ENCODE data around the gene FADS2.

FADS2 gene

DNA sequence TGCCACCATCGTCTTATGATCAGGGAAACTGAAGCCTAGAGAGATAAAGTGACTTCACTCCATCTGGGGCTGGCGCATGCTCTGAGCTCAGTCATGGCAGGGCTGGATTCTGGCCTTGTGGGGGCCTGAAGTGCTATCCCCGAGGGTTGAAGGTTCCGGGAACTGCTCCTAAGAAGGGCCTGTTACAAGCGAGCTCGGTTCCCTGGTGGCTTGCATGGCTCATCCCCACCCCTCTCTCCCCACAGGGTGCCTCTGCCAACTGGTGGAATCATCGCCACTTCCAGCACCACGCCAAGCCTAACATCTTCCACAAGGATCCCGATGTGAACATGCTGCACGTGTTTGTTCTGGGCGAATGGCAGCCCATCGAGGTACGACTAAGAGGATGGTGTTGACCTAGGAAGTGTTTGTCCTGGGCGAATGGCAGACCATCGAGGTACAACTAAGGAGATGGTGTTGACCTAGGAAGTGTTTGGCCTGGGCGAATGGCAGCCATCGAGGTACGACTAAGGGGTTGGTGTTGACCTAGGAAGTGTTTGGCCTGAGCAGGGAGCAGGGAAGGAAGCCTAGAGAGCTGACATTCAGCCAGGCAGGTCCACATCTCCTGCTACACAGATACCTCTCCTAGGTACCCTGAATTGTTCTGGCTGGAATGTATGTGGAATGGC lies 19.9 kb downstream of the FADS2 start:
- no peak for ATAC-seq

GRCh38 chr11:61848631-61849030 lies 20.5 kb downstream of the FADS2 start:
- no peak for ATAC-seq

DNA sequence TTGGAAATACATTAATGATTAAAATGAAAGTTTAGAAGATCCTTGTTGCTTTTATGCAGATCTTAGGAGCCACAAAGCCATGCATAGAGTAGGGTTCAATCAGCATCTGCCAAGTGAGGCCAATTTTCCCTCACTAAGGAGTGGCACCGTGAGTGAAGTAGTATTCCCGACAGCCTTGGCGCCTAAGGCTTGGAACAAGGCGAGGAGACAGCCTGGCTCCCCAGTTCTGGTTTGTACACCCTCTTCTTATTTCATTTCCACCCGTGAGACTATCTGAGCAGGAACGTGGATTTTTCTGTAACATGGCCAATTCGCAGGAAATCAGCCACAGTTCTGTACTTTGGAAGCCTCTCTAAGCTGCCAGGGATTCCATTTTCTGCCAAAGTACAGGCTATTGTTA lies 22.6 kb downstream of the FADS2 start:
- ATAC-seq, result no peak

DNA sequence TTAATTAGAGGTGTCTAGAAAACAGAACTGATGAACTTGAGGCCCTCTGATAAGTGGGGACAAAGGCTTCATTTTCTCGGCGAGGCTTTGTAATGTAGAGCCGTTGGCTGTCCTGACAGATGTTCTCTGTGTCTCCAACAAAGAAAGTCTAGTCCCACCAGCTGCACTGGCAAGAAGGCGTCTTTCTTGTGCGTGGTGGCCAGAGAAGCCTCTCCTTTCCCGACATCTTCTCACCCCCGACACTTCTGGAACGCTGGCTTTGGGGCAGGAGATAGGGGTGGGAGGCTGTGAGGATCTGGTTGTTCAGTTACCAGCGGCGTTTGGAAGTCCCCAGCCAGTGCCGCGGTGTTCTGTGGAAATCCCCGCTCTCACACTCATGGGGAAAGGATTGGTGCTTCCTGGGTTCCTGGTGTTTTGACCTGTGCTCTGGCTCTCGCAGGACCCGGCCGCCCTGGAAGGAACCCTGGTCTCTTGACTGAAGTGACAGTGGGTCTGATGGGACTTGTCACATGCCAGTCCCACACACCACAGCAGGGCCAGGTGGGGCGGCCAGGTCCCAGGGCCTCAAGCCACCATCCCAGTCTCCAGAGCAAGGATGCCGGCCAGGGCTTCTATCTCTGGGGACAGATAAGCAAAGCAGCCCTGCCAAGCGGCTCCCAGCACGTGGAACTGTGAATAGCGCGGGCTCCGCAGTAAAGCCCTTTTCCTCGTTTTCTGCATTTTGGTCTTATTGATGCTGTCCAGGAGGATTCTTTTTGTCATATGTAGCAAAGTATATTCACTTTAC lies 23.2 kb downstream of the FADS2 start:
- no peak for ATAC-seq

GRCh38 chr11:61851900-61852295 lies 23.8 kb downstream of the FADS2 start:
- ATAC-seq, result no peak

DNA sequence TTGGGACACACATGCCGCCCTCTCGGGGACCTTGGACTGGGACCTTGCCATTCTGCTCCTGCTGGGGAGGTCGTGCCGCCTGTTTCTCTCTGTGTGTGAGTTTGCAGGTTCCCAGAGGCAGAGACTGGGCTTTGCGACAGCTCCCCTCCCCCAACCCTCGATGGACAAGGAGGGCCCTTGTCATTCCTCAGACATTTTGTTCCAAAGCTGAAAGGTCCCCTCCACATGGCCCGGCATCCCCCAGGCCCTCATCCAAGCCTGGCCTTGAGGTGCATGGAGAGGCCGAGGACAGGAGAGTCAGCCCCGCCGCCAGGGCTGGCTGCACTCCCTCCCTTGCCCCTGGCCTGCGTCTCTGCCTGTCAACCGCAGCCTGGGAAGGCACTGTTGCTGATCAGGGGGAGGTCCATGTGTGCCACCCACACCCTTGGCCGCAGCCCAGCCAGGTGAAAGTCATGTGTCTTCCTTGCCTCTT lies 25.6 kb downstream of the FADS2 start:
- ATAC-seq, result no peak

DNA sequence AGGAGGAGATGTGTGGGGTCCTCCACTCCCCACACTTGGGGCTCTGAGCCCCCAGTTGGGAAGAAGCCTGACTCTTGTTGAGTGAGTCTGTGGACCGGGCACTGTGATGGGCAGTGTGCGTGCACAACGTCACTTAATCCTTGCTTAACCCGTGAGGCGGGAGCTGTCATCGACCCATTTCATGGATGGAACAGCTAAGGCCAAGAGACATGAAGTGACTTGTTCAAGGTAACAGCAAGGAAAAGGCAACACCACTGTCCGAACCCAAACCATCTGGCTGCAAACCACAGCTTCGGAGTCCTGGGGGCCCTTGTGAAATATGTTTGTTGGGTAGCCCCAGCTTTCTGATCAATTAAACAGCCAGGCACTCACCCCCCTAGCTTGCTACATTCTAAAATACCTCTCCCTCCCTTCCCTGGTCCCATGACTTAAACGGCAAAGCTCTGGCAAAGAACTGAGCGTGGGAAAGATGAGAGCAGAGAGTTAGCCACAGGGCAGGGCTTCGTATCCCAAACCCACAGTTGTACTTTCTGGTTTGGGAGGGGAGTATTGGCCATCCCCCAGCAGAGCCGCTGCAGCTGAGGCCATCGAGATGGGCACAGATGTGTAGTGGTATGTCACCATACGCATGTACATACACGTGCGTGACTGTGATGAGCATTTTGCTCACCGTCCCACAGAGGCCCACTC lies 26.3 kb downstream of the FADS2 start:
- ATAC-seq, result no peak

- no peak for ATAC-seq
Measured at GRCh38 chr11:61854966-61855714, 27.0 kb downstream of the FADS2 start.

GRCh38 chr11:61855939-61856680 lies 28.0 kb downstream of the FADS2 start:
- ATAC-seq, result no peak

DNA sequence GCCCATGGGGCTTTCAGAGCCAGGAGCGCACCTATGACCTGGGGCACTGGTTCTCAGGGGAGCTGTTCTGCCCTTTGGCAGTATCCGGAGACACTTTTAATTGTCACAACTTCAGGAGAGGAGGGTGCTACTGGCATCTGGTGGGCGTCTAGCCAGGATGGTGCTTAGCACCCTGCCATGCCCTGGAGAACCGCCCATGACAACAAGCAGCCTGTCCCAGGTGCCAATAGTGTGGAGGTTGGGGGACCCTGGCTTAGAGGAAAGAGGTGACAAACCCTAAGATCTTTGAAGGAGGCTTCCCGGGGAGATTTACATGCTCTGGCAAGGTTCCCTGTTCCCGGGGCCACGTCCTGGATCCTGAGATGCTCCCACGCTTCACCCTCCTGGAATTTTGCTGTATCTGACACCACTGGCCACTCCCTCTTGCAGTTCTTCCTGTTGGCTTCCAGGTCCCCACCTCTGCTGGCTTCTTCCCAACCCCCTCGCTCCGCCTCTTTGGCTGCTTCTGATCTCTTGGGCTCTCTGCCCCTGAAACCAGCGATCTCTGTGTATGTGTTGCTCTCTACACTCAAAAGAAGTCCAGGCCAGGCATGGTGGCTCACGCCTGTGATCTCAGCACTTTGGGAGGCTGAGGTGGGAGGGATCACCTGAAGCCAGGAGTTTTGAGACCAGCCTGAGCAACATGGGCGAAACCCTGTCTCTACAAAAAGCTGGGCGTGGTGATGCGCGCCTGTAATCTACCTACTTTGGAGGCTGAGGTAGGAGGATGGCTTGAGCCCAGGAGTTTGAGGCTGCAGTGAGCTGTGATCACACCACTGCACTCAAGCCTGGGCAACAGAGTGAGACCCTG lies 32.2 kb downstream of the FADS2 start:
- no peak for ATAC-seq

- no peak for ATAC-seq
Measured at GRCh38 chr11:61861634-61862033, 33.5 kb downstream of the FADS2 start.

- ATAC-seq, result no peak
Measured at GRCh38 chr11:61862714-61863547, 34.8 kb downstream of the FADS2 start.

DNA sequence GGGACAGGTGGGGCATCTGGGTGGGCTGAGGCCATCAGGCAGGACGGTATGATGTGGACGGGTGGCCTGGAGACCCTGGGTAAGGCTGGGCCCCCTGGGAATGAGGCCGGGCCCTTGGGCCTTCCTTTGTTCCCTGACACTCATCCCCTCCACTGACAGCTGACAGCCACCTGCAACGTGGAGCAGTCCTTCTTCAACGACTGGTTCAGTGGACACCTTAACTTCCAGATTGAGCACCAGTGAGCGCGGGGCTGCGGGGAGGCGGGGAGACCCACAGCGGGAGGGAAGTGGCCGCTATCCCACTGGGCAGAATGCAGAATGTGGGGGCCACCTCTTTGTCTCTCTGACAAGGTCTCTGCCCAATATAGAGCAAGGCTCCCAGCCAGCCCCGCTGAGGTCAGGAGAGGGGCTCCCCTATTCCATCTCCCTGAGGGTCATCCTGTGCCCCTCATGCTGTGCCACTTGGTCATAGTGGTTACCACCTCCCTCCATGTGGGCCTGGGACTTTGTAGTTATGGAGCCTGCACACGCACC lies 35.5 kb downstream of the FADS2 start:
- ATAC-seq, result no peak

GRCh38 chr11:61864814-61865775 lies 37.0 kb downstream of the FADS2 start:
- no peak for ATAC-seq

DNA sequence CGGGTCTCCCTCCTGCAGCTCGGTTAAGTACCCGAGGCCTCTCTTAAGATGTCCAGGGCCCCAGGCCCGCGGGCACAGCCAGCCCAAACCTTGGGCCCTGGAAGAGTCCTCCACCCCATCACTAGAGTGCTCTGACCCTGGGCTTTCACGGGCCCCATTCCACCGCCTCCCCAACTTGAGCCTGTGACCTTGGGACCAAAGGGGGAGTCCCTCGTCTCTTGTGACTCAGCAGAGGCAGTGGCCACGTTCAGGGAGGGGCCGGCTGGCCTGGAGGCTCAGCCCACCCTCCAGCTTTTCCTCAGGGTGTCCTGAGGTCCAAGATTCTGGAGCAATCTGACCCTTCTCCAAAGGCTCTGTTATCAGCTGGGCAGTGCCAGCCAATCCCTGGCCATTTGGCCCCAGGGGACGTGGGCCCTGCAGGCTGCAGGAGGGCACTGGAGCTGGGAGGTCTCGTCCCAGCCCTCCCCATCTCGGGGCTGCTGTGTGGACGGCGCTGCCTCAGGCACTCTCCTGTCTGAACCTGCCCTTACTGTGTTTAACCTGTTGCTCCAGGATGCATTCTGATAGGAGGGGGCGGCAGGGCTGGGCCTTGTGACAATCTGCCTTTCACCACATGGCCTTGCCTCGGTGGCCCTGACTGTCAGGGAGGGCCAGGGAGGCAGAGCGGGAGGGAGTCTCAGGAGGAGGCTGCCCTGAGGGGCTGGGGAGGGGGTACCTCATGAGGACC lies 38.3 kb downstream of the FADS2 start:
- no peak for ATAC-seq

DNA sequence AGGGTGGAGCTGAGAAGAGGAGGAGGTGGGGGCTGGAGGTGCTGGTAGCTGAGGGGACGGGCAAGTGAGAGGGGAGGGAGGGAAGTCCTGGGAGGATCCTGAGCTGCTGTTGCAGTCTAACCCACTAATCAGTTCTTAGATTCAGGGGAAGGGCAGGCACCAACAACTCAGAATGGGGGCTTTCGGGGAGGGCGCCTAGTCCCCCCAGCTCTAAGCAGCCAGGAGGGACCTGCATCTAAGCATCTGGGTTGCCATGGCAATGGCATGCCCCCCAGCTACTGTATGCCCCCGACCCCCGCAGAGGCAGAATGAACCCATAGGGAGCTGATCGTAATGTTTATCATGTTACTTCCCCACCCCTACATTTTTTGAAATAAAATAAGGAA lies 38.9 kb downstream of the FADS2 start:
- ATAC-seq, result no peak

DNA sequence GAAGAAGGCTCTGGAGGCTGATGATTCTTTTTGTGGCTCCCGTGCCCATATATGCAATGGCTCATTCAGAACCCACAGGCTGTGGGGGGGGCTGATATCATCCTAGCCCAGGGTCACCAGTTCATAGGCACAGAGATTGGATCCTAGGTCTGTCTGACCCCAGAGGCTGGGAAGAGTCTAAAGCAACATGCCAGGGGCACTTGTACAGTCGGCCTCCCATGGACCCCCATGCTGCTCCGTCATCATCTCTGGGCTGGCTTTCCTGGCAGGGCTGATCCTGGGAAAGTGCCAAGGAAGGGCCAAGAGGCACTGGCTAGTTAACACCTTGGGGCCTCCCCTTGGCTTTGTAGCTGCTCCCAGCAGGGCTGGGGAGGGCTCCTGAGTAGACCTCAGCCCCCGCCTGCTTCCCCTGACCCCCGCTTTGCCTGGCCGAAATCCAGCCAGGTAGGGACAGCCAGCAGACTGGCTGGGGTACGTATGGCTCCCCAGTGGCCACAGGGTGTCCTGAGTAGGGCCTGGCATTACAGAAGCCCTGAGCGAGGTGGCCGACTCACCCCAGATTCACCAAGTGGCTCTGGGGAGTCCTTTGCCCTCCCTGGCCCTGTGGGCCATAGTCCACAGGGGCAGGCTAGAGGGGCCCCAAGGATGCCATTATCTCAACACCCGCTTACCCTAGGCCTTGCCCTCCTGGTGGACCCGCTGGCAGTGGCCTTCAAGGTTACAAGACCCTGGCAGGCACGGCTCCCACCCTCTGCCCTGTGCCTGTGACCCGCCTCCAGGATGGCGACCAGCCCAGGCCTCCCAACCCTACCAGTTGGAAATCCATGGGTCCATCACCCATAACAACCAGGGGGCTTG lies 40.7 kb downstream of the FADS2 start:
- ATAC-seq, result no peak
